Endodermal cell (in vitro differentiated cells): ENCODE data around the gene CCNI2. TPM values are rescaled to one million over a fixed set of nuclear protein-coding genes. Genes with fewer than 3 reads are reported as not detected.

Experiments
- DNase-seq: peaks from one replicate; pipeline ENCODE4 v3.0.0-alpha.2; 2017
- H3K27ac ChIP-seq: 2 replicates; pipeline ENCODE4 v1.5.1; 2013; ENCODE audit warnings: mild to moderate bottlenecking, low read depth, low read length, moderate library complexity
- H3K27me3 ChIP-seq: 2 replicates; pipeline ENCODE4 v1.6.1; 2013; ENCODE audit warnings: mild to moderate bottlenecking, low read length, moderate library complexity; ENCODE audit not compliant: insufficient read depth, control insufficient read depth, poor library complexity, severe bottlenecking
- H3K36me3 ChIP-seq: 2 replicates; pipeline ENCODE4 v1.7.0; 2013; ENCODE audit warnings: mild to moderate bottlenecking, low read length, moderate library complexity; ENCODE audit not compliant: control insufficient read depth, insufficient read depth
- H3K4me1 ChIP-seq: one replicate; pipeline ENCODE4 v1.7.0; 2013; ENCODE audit warnings: low read length; ENCODE audit not compliant: control insufficient read depth, insufficient read depth
- H3K4me3 ChIP-seq: 2 replicates; pipeline ENCODE4 v1.5.1; 2013; ENCODE audit warnings: mild to moderate bottlenecking, low read length, moderate library complexity
- H3K9ac ChIP-seq: 2 replicates; pipeline ENCODE4 v1.6.1; 2013; ENCODE audit warnings: mild to moderate bottlenecking, low read length, moderate library complexity; ENCODE audit not compliant: poor library complexity, severe bottlenecking; ENCODE audit errors: extremely low read depth
- H3K9me3 ChIP-seq: 2 replicates; pipeline ENCODE4 v1.6.1; 2013; ENCODE audit warnings: mild to moderate bottlenecking, low read length, moderate library complexity; ENCODE audit not compliant: control insufficient read depth
- H3K27ac Mint-ChIP-seq: 2 replicates; pipeline ENCODE4 v1.8.0; 2020; ENCODE audit warnings: mixed read lengths
- H3K27me3 Mint-ChIP-seq: 2 replicates; pipeline ENCODE4 v1.8.0; 2021; ENCODE audit warnings: mild to moderate bottlenecking, mixed read lengths; ENCODE audit not compliant: insufficient read depth
- H3K36me3 Mint-ChIP-seq: 2 replicates; pipeline ENCODE4 v1.8.0; 2020; ENCODE audit warnings: low read depth, mixed read lengths
- H3K4me1 Mint-ChIP-seq: 2 replicates; pipeline ENCODE4 v1.8.0; 2020; ENCODE audit warnings: mixed read lengths
- H3K4me3 Mint-ChIP-seq: 2 replicates; pipeline ENCODE4 v1.8.0; 2020; ENCODE audit warnings: mild to moderate bottlenecking, moderate library complexity, mixed read lengths
- H3K9me3 Mint-ChIP-seq: 2 replicates; pipeline ENCODE4 v1.8.0; 2020; ENCODE audit warnings: mild to moderate bottlenecking, mixed read lengths
- WGBS, 2 experiments: methylation state at CpG; one replicate each; pipeline versions ENCODE4 v1.1.5 to v1.1.7; 2013; ENCODE audit warnings: missing lambda C conversion rate in 2 of 2, mixed read lengths in 1 of 2; ENCODE audit not compliant: insufficient coverage in 1 of 2, insufficient read length in 1 of 2; 5-methylcytosine and 5-hydroxymethylcytosine counted together
- total RNA-seq, 2 donors: library from RNA; stranded (reverse); fragmentation: NEBNext Ultra II Directional in 1 of 2; extraction: Animal tissue kit (Norgen Biotek cat#: 25700) in 1 of 2; gene quantifications; 2 replicates in 1 of 2; 3 replicates in 1 of 2; pipeline ENCODE4 v1.2.1, GENCODE V29; 2021
- TF ChIP-seq, protein P1 (sequence below): fragments of 200-600 bp; sonication (generic); conservative IDR thresholded peaks from 2 replicates; pipeline ENCODE4 v1.5.0; 2021; ENCODE audit warnings: antibody characterized with exemption, mild to moderate bottlenecking

The CCNI2 gene
- total RNA-seq, 2 donors from 2014 or later, result 1.2 to 1.3 TPM

DNA sequence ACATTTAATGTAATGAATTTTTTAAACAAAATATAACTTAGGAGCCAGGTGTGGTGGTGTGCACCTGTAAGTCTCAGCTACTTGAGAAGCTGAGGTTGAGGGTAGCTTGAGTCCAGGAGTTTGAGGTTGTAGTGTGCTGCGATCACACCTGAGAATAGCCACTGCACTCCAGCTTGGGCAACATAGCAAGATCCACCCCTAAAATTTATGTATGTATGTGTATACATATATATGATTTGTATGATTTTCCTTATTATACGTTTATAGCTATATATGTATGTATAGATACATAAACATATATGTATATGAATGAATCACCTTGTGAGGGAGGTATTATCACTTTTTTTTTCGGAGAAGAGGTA, 653 bp upstream of the CCNI2 start:
- WGBS, 2 experiments, result 43 to 60% methylated on average over 1 to 2 of the region's 3 CpGs
- Histone ChIP-seq H3K27ac (no peak overlapping the region), H3K27me3 (peaks cover 83% of the 10 kb centered on the region), H3K36me3 (no peaks in the 10 kb centered on the region), H3K9me3 (peaks cover 3% of the 10 kb centered on the region), H3K9ac (no peak overlapping the region), H3K4me1 (no peaks in the 10 kb centered on the region), H3K4me3 (peak overlapping the region; percentile 70)
- H3K9me3 Mint-ChIP-seq, result peaks cover 5% of the 10 kb centered on the region
- H3K4me1 Mint-ChIP-seq, result no peaks in the 10 kb centered on the region
- no peak overlapping the region for H3K27ac Mint-ChIP-seq
- H3K27me3 Mint-ChIP-seq, result peaks cover 79% of the 10 kb centered on the region
- H3K36me3 Mint-ChIP-seq, result no peaks in the 10 kb centered on the region
- TF ChIP-seq, protein P1, sequence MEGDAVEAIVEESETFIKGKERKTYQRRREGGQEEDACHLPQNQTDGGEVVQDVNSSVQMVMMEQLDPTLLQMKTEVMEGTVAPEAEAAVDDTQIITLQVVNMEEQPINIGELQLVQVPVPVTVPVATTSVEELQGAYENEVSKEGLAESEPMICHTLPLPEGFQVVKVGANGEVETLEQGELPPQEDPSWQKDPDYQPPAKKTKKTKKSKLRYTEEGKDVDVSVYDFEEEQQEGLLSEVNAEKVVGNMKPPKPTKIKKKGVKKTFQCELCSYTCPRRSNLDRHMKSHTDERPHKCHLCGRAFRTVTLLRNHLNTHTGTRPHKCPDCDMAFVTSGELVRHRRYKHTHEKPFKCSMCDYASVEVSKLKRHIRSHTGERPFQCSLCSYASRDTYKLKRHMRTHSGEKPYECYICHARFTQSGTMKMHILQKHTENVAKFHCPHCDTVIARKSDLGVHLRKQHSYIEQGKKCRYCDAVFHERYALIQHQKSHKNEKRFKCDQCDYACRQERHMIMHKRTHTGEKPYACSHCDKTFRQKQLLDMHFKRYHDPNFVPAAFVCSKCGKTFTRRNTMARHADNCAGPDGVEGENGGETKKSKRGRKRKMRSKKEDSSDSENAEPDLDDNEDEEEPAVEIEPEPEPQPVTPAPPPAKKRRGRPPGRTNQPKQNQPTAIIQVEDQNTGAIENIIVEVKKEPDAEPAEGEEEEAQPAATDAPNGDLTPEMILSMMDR, result no peak
- H3K4me3 Mint-ChIP-seq, result peak overlapping the region; percentile 38
- DNase-seq, result no peak

DNA sequence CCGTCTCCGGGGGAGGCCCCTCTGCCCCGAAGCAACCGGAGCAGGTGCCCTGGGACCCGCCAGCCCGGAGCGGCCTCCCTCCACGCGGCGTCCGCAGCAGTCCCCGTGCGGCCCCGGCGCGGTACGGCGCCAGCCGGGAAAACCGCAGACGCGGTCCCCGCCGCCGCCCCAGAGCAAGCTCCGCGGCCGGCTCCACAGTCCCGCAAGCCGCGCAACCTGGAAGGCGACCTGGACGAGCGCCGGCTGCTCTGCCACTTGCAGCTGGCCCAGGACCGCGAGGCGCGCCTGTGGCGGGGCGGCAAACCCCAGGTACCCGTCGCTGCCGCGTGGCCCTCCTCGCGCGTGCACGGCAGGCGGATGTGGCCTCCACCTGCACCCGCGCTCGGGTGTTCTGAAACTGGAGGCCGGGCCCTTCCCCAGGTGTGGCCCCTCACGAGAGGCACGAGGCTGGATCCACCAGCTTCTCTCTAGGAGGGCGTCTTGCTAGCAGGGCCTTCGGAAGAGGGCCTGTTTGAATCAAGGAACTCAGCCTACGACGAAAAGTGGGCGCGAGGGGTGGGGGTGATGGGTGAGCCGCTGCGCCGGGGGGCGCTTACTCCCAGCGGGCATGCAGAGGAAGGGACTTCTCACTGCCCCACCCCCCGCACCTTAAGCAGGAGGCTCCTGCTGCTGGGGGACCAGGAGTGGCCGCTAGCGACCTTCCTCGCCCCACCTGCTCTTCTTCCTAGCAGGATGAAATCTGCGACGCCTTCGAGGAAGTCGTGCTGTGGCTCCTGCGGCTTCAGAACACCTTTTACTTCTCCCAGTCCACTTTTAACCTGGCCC, 602 bp downstream of the CCNI2 start:
- Histone ChIP-seq H3K9me3 (no peaks in the 10 kb centered on the region), H3K27ac (no peak overlapping the region), H3K4me3 (peak overlapping the region; percentile 70), H3K36me3 (no peaks in the 10 kb centered on the region), H3K4me1 (no peaks in the 10 kb centered on the region), H3K27me3 (peaks cover 81% of the 10 kb centered on the region), H3K9ac (no peak overlapping the region)
- Mint-ChIP-seq H3K9me3 (peaks cover 4% of the 10 kb centered on the region), H3K27me3 (peaks cover 78% of the 10 kb centered on the region), H3K4me1 (no peaks in the 10 kb centered on the region), H3K27ac (no peak overlapping the region), H3K36me3 (no peaks in the 10 kb centered on the region), H3K4me3 (peak overlapping the region; percentile 38)
- TF ChIP-seq, protein P1, result no peak
- peak; percentile 82 for DNase-seq
- WGBS, 2 experiments, result 21 to 23% methylated on average over 24 to 76 of the region's 76 CpGs

DNA sequence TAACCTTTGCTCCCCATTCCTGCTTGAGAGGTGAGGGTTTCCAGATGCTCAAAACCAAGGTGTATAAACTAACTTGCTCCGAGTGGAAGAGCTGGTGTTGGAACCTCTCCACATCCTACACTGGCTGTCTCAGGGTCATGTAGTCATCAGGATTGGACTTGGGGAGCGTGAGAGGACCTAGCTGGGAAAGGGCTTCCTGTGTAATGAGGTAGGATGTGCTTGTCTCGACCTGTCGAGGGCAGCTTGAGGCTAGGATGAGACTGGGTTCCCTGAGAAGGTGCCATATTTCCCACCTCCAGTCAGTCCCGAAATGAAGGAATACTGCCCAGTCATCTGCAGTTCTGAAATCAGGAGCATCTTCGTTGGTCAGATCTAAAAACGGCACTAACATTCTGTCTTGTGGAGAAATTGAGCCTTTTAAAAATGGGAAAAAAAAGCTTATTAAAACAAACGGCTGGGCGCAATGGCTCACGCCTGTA, 1.3 kb downstream of the CCNI2 start:
- H3K27ac ChIP-seq, result no peak overlapping the region
- H3K4me3 ChIP-seq, result no peak overlapping the region
- no peaks in the 10 kb centered on the region for H3K4me1 ChIP-seq
- no peak overlapping the region for H3K9ac ChIP-seq
- Mint-ChIP-seq H3K4me1 (peaks cover 2% of the 10 kb centered on the region), H3K36me3 (no peaks in the 10 kb centered on the region), H3K27ac (no peak overlapping the region), H3K4me3 (peak overlapping the region; percentile 17), H3K27me3 (peaks cover 73% of the 10 kb centered on the region), H3K9me3 (no peaks in the 10 kb centered on the region)
- WGBS, 2 experiments, result 94 to 99% methylated on average over 7 to 10 of the region's 10 CpGs
- no peak for DNase-seq
- no peaks in the 10 kb centered on the region for H3K9me3 ChIP-seq
- H3K27me3 ChIP-seq, result peaks cover 77% of the 10 kb centered on the region
- TF ChIP-seq, protein P1, result no peak
- H3K36me3 ChIP-seq, result no peaks in the 10 kb centered on the region
